Measurements from ENCODE around the gene SLC26A1.

DNA sequence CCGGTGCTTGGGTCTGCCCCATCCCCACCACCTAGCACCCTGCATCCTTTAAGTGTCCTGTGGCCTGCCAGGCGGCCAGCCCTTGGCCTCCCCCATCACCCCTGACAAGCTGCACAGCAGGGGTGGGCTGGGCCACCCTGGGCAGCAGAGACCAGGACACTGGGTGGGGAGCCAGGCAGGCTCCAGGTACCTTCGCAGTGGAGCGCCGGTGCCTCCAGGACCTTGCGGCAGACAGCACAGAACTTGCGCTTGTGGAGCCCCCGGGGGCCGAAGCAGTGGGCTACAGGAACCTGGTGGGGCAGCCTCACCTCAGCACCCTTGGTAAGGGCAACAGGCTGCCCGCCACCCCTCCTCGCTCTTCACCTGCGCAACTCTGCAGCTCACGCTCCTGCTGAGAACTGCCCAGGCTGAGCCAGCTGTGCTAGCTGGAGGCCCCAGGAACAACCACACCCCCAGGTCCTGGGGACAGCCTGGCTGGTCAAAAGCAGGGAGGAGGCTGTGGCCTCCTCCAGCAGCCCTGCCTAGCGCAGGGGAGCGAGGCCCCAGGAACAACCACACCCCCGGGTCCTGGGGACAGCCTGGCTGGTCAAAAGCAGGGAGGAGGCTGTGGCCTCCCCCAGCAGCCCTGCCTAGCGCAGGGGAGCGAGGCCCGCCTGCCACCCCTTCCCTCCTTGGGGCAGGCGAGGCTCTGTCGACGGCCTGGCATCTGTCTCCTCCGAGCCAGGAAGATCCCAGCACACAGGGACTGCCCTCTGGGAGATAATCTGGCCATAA, 24.4 kb downstream of the SLC26A1 start:
- TF ChIP-seq CTCF (IDR thresholded peaks at IDR 0.05) (no peak), POLR2A (IDR thresholded peaks at IDR 0.05) (no peak)

All from tibial nerve (tissue), 3 donors.